GM13977 (cell line): Measurements from ENCODE around the gene C12orf54.

Experiments
- DNase-seq: peaks from one replicate; pipeline ENCODE4 v3.0.0; 2012; ENCODE audit warnings: low spot score
- CTCF ChIP-seq: IDR thresholded peaks from 2 replicates; pipeline ENCODE4 v1.5.1; 2012; ENCODE audit warnings: mild to moderate bottlenecking, control low read depth; ENCODE audit not compliant: insufficient read depth; ENCODE audit errors: extremely low read depth, missing control alignments
- in situ Hi-C: fragments of 300-500 bp; cut with MboI; formaldehyde crosslinking; loops from one replicate; pipeline ENCODE4 v1.12.0; 2022; ENCODE audit warnings: low sequenced_read_pairs, low pct_unique_long_range_greater_than_20kb, mixed read lengths, inconsistent platforms; ENCODE audit not compliant: unreplicated experiment

The C12orf54 gene

GRCh38 chr12:48532601-48533000 is 50.3 kb downstream of the C12orf54 start:
- TF ChIP-seq CTCF = no peak
- no peak for DNase-seq
- in situ Hi-C loops = loop anchor here (10.0 kb wide), 1 partner anchor 82 kb away; no protein-coding TSS in a partner anchor

GRCh38 chr12:48536602-48537001 is 54.3 kb downstream of the C12orf54 start:
- in situ Hi-C loops = loop anchor here (10.0 kb wide), 1 partner anchor 78 kb away; no protein-coding TSS in a partner anchor
- no peak for DNase-seq
- no peak for TF ChIP-seq CTCF

- peak; percentile 87 for TF ChIP-seq CTCF
- in situ Hi-C loops = no loop called here
- peak; percentile 56 for DNase-seq
Observed at GRCh38 chr12:48542300-48542928, 60.1 kb downstream of the C12orf54 start.

GRCh38 chr12:48545833-48546469 is 63.7 kb downstream of the C12orf54 start:
- in situ Hi-C loops = no loop called here
- no peak for TF ChIP-seq CTCF
- no peak for DNase-seq
